GM04504 (cell line): ENCODE results near the gene TRIM75.
"Not testable (repeated sequence)": the region's sequence is repeated elsewhere in the genome, so short reads cannot be mapped to it uniquely, and the experiment has no call there.

Source experiments
- DNase-seq: peaks from one replicate; pipeline ENCODE4 v3.0.0-alpha.2; 2012; ENCODE audit warnings: low read depth

Gene TRIM75

GRCh38 chr4:165077034-165077578 lies 23.4 kb downstream of the TRIM75 start:
- DNase-seq, result no peak

- DNase-seq, result no peak
Observed at GRCh38 chr4:165079476-165079875, 25.8 kb downstream of the TRIM75 start.

- not testable (repeated sequence) for DNase-seq
Observed at GRCh38 chr4:165084787-165085186, 31.1 kb downstream of the TRIM75 start.

GRCh38 chr4:165085946-165086345 lies 32.3 kb downstream of the TRIM75 start:
- no peak for DNase-seq

GRCh38 chr4:165088366-165088765 lies 34.7 kb downstream of the TRIM75 start:
- no peak for DNase-seq

DNA sequence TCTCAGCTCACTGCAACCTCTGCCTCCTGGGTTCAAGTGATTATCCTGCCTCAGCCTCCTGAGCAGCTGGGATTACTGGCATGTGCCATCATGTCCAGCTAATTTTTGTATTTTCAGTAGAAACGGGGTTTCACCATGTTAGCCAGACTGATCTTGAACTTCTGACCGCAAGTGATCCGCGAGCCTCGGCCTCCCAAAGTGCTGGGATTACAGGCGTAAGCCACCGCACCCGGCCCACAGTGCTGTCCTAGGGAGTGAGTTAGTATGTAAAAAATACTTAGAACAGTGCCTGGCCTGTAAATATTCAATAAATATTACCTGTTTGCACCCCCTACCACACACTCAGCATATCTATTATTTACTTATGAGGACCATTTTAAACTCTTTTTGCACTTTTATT lies 38.5 kb downstream of the TRIM75 start:
- not testable (repeated sequence) for DNase-seq

DNA sequence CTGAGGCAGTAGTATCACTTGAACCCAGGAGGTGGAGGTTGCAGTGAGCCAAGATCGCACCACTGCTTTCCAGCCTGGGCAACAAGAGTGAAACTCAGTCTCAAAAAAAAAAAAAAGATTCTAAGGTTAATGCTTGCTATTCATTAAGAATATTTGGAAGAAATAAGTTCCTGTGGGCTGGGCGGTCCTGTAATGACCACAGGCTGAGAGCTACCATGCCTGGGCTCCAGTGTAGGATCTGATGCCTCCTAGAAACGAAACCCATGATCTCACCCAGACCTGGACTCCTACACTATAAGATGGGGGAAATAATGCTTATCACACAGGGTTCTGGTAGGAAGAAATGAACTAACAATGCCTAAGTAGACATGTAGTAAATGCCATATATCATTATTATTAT lies 41.2 kb downstream of the TRIM75 start:
- no peak for DNase-seq

GRCh38 chr4:165095291-165095690 lies 41.6 kb downstream of the TRIM75 start:
- no peak for DNase-seq

DNA sequence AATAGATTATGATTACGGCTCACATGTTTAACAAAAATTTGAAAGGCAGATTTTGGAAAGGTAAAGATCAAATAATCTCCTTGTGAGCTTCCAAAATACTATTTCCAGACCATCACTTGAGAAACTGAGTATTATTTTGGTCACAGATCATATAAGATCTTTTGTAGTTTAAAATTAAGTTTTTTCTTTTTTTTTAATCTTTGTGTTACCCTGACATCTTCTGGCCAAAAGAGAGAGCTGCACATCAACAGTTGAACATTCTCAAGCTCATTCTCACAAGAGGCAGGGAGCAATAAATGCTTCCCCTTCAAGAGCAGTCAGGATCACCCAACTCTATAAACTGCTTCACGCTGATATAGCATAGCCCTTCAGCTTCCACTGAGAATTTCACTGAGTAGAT lies 43.1 kb downstream of the TRIM75 start:
- DNase-seq, result peak; percentile 5

DNA sequence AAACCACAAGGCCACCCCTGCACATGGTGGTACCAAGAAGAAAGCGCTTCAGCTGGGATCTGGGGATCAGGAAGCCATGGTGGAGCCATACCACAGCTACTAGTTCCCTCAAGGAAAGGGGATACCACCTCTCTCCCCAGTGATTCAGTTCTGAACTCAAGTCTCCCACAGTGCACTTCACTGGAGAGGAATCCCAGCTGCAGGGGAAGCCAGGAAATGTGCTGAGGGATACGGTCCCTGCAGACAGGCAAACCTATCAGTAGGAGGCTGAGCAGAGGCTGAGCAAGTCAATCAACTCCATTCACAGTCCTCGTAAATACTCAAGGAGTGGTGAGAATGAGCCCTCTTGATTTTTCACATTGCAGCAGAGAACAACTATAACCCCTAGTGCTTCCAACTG lies 48.0 kb downstream of the TRIM75 start:
- no peak for DNase-seq

DNA sequence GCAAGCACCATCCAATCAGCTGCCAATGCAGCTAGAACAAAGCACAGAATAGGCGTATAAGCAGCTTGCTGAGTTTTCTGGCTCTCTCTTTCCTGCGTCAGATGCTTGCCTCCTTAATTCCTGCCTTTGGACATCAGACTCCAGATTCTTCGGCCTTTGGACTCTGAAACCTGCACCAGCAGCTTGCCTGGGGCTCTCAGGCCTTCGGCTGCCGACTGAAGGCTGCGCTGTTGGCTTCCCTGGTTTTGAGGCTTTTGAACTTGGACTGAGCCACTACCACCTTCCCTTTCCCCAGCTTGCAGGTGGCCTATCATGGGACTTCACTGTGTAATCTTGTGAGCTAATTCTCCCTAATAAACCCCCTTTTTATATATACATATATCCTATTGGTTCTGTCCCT lies 52.9 kb downstream of the TRIM75 start:
- DNase-seq, result no peak
